Endothelial cell of umbilical vein (primary cell): ENCODE data around the gene CENPS. TPM values are rescaled to one million over a fixed set of nuclear protein-coding genes. Genes with fewer than 3 reads are reported as not detected.

Experiments
- BruUV-seq: library from RNA; stranded (reverse); fragments of 400-500 nt; replicated peaks from 2 replicates; lab custom pipeline; 2021; lab: Mats Ljungman, UMichigan
- CTCF ChIA-PET: fragments of 300-600, 350-600 bp; sonication (Branson Sonifier 250); formaldehyde crosslinking; loops from one replicate; lab custom pipeline; 2021; ENCODE audit warnings: antibody characterized with exemption, inconsistent platforms; lab: Charles Lee
- POLR2A ChIA-PET: fragments of 300-600, 350-600 bp; sonication (Branson Sonifier 250); formaldehyde crosslinking; loops from one replicate; lab custom pipeline; 2021; ENCODE audit warnings: antibody characterized with exemption, inconsistent platforms; lab: Charles Lee
- DNase-seq: peaks from one replicate; pipeline ENCODE4 v3.0.0-alpha.2; 2011; ENCODE audit warnings: low read depth, low spot score
- FAIRE-seq: peaks from 2 replicates; lab custom pipeline; 2011; peaks lifted over from hg19 to GRCh38; lab: Jason Lieb, UNC
- H2AFZ ChIP-seq: 2 replicates; pipeline ENCODE4 v1.6.0; 2012; ENCODE audit warnings: low read depth, low read length, control low read depth, inconsistent platforms
- H3K27ac ChIP-seq: 2 replicates; pipeline ENCODE4 v1.5.1; 2011; ENCODE audit warnings: low read depth, mild to moderate bottlenecking, control low read depth, low read length, moderate library complexity; ENCODE audit not compliant: insufficient read depth
- H3K27me3 ChIP-seq, 2 experiments: 2 replicates each; pipeline versions ENCODE4 v1.6.0 to v1.6.1; 2011; ENCODE audit warnings: low read length in 2 of 2, mixed read lengths in 1 of 2; ENCODE audit not compliant: control insufficient read depth in 2 of 2, insufficient read depth in 2 of 2
- H3K36me3 ChIP-seq, 2 experiments: 2 replicates in 1 of 2; 3 replicates in 1 of 2; pipeline ENCODE4 v1.5.1; 2011; ENCODE audit warnings: low read length in 2 of 2, mild to moderate bottlenecking in 1 of 2, moderate library complexity in 1 of 2; ENCODE audit not compliant: control insufficient read depth in 2 of 2, insufficient read depth in 2 of 2; ENCODE audit errors: extremely low read depth in 1 of 2
- H3K4me1 ChIP-seq: 3 replicates; pipeline ENCODE4 v1.5.1; 2011; ENCODE audit warnings: mild to moderate bottlenecking, low read length; ENCODE audit not compliant: control insufficient read depth, insufficient read depth; ENCODE audit errors: extremely low read depth
- H3K4me2 ChIP-seq: 2 replicates; pipeline ENCODE4 v1.6.1; 2011; ENCODE audit warnings: low read length, control low read depth, mixed read lengths; ENCODE audit not compliant: insufficient read depth
- H3K4me3 ChIP-seq, 3 experiments: fragments of 200-600 bp in 1 of 3; sonication (generic), shearing (Covaris generic) in 1 of 3; replicated peaks in 1 of 3; 2 replicates each; pipeline ENCODE4 v1.5.1; 2011 to 2016; ENCODE audit warnings: control low read depth in 3 of 3, low read length in 3 of 3, mild to moderate bottlenecking in 2 of 3, inconsistent platforms in 1 of 3, low read depth in 1 of 3, moderate library complexity in 1 of 3; ENCODE audit not compliant: insufficient read depth in 1 of 3
- H3K79me2 ChIP-seq: 2 replicates; pipeline ENCODE4 v1.6.0; 2012; ENCODE audit warnings: low read length, inconsistent platforms; ENCODE audit not compliant: control insufficient read depth, insufficient read depth
- H3K9ac ChIP-seq: replicated peaks from 2 replicates; pipeline ENCODE3; 2011; ENCODE audit warnings: low read length, control low read depth; ENCODE audit not compliant: insufficient read depth; ENCODE audit errors: extremely low read depth
- H3K9me1 ChIP-seq: replicated peaks from 3 replicates; pipeline ENCODE4 v1.6.0; 2011; ENCODE audit warnings: mild to moderate bottlenecking, low read length; ENCODE audit not compliant: control insufficient read depth, insufficient read depth; ENCODE audit errors: extremely low read depth
- H3K9me3 ChIP-seq: replicated peaks from 2 replicates; pipeline ENCODE4 v1.5.1; 2012; ENCODE audit warnings: low read length, inconsistent platforms; ENCODE audit not compliant: control insufficient read depth, insufficient read depth
- H4K20me1 ChIP-seq: replicated peaks from 2 replicates; pipeline ENCODE3; 2011; ENCODE audit warnings: mild to moderate bottlenecking, low read length; ENCODE audit not compliant: control insufficient read depth, insufficient read depth; ENCODE audit errors: extremely low read depth
- EZH2 ChIP-seq: IDR thresholded peaks from 2 replicates; pipeline ENCODE4 v1.6.1; 2012; ENCODE audit warnings: borderline replicate concordance, low read depth, mild to moderate bottlenecking, moderate library complexity, low read length, inconsistent platforms; ENCODE audit not compliant: severe bottlenecking
- FOS ChIP-seq: IDR thresholded peaks from 2 replicates; pipeline ENCODE4 v1.6.1; 2011; ENCODE audit warnings: mild to moderate bottlenecking, low read length, moderate library complexity, borderline replicate concordance; ENCODE audit not compliant: insufficient read depth
- GATA2 ChIP-seq: IDR thresholded peaks from 2 replicates; pipeline ENCODE4 v1.7.0; 2011; ENCODE audit warnings: low read depth, mild to moderate bottlenecking, moderate library complexity, mixed read lengths, low read length; ENCODE audit not compliant: insufficient read length, insufficient read depth
- JUN ChIP-seq: IDR thresholded peaks from 2 replicates; pipeline ENCODE4 v1.6.1; 2011; ENCODE audit warnings: borderline replicate concordance, low read depth; ENCODE audit not compliant: insufficient read length, insufficient read depth
- MYC ChIP-seq: IDR thresholded peaks from one replicate; pipeline ENCODE4 v1.6.1; 2011; ENCODE audit warnings: mild to moderate bottlenecking, low read depth, low read length
- POLR2A ChIP-seq: IDR thresholded peaks from 2 replicates; pipeline ENCODE4 v1.6.1; 2012; ENCODE audit warnings: low read depth, mild to moderate bottlenecking, control low read depth, low read length
- POLR2AphosphoS5 ChIP-seq: IDR thresholded peaks from 2 replicates; pipeline ENCODE4 v1.6.1; 2012; ENCODE audit warnings: low read depth, mild to moderate bottlenecking, control low read depth, low read length, moderate library complexity; ENCODE audit not compliant: insufficient read depth
- dilution Hi-C: fragments of 300-500 bp; cut with MboI; formaldehyde crosslinking; loops from one replicate; pipeline ENCODE4 v1.15.0; 2019; ENCODE audit warnings: low sequenced_read_pairs; ENCODE audit not compliant: extremely low pct_ligation_motif_present
- intact Hi-C: fragments of 100-400 bp; cut with micrococcal nuclease; formaldehyde crosslinking; loops from one replicate; pipeline ENCODE4 v1.10.0; 2022
- polyA plus RNA-seq, 4 experiments: library from polyadenylated mRNA; depleted of rRNA in 3 of 4; stranded (reverse) in 3 of 4; unstranded in 1 of 4; fragments of >200 nt; gene quantifications; 2 replicates each; pipeline versions ENCODE4 v1.2.1 to v1.2.3, GENCODE V29; 2011 to 2012; ENCODE audit warnings: missing spikeins in 1 of 4
- total RNA-seq: library from RNA; stranded (reverse); gene quantifications from 2 replicates; pipeline ENCODE4 v1.2.3, GENCODE V29; 2021
- TF ChIP-seq, protein P1 (sequence below): IDR thresholded peaks from 2 replicates; pipeline ENCODE4 v1.6.1; 2011; ENCODE audit not compliant: insufficient read depth, insufficient read length
- TF ChIP-seq, protein P2 (sequence below), 2 donors: IDR thresholded peaks; 1 replicate in 1 of 2; 2 replicates in 1 of 2; pipeline ENCODE4 v1.5.1; 2011; ENCODE audit warnings: low read length in 2 of 2, mild to moderate bottlenecking in 2 of 2, moderate library complexity in 2 of 2, control low read depth in 1 of 2, inconsistent platforms in 1 of 2, low read depth in 1 of 2; ENCODE audit not compliant: insufficient read depth in 1 of 2; ENCODE audit errors: extremely low read depth in 1 of 2

The CENPS gene
- total and polyA plus RNA-seq, 2 donors (not counting 3 experiments of a cell fraction or from before 2014, with no cell fraction given) = 10.2 to 16.2 TPM

DNA sequence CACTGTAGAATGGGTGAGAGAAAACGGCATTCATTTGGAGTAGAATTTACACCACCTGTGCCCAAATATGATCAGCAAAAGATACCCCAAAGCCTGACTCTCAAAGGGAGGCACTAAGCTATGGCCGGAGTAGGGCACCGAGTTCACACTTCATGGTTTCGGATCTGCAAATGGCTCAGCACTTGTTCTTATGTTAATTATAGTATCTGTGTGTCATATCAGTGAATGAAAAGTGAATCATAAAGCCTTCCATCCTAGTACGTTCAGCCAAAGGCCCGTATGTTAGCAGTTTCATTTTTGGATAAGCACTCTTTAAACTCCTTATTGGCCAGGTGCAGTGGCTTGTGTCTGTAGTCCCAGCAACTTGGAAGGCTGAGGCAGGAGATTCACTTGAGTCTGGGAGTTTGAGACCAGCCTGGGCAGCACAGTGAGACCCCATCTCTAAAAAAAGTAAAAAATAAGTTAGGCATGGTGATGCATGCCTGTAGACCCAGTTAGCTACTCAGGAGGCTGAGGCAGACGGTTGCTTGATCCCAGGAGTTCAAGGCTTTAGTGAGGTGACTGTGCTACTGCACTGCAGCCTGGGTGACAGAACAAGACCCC lies 14.7 kb downstream of the CENPS start:
- Histone ChIP-seq H4K20me1 (no peaks in the 10 kb centered on the region), H3K36me3 (no peaks in the 10 kb centered on the region), H3K4me1 (no peaks in the 10 kb centered on the region), H3K9me3 (no peaks in the 10 kb centered on the region), H3K27me3 (no peaks in the 10 kb centered on the region), H3K4me3 (no peak overlapping the region), H2AFZ (no peak overlapping the region), H3K9me1 (no peaks in the 10 kb centered on the region), H3K9ac (no peak overlapping the region), H3K4me2 (no peak overlapping the region), H3K79me2 (no peaks in the 10 kb centered on the region), H3K27ac (no peak overlapping the region)
- TF ChIP-seq POLR2A (no peak), EZH2 (no peak), FOS (no peak), POLR2AphosphoS5 (no peak)
- TF ChIP-seq, protein P1, sequence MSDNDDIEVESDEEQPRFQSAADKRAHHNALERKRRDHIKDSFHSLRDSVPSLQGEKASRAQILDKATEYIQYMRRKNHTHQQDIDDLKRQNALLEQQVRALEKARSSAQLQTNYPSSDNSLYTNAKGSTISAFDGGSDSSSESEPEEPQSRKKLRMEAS = no peak
- dilution Hi-C loops = no loop called here
- POLR2A ChIA-PET = no interaction called here
- CTCF ChIA-PET = interaction anchor here (1.2 to 1.7 kb wide), 2 partner anchors 11 to 15 kb away, joined by 3 to 4 read pairs; partner anchors contain the start of gene CENPS
- DNase-seq (no peak), FAIRE-seq (no peak)
- no TSS peak for BruUV-seq
- intact Hi-C loops = loop anchor here (5.0 kb wide), 1 partner anchor 1002 kb away; no protein-coding TSS in a partner anchor

DNA sequence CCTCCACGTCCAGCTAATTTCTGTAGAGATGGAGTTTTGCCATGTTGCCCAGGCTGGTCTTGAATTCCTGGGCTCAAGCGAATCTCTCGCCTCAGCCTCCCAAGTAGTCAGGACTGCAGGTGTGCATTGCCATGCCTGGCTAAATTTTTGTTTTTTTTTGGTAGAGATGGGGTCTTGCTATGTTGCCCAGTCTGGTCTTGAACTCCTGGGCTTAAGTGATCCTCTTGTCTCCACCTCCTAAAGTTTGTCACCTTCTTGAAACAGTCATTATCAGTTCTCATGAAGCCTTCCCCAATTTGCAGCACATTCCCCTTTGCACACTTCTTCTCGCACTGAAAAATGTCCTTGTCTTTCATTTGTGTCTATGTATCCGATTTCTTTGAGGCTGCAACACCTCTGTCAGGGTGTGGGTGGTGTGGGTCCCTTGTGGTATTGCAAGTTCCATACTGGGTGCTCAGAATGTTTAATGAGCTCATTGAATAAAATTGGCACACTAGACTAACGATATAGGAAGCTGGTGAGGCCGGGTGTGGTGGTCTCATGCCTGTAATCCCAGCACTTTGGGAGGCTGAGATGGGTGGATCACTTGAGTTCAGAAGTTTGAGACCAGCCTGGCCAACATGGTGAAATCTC lies 16.7 kb downstream of the CENPS start:
- CTCF ChIA-PET = interaction anchor here (0.8 to 1.0 kb wide), 2 partner anchors 10 to 16 kb away, joined by 3 read pairs; no protein-coding TSS in a partner anchor
- H3K4me2 ChIP-seq = no peak overlapping the region
- no TSS peak for BruUV-seq
- no peaks in the 10 kb centered on the region for H4K20me1 ChIP-seq
- H3K27me3 ChIP-seq = no peaks in the 10 kb centered on the region
- no peaks in the 10 kb centered on the region for H3K79me2 ChIP-seq
- DNase-seq (no peak), FAIRE-seq (no peak)
- H3K9me3 ChIP-seq = no peaks in the 10 kb centered on the region
- peaks cover 9% of the 10 kb centered on the region for H3K4me1 ChIP-seq
- no peak overlapping the region for H2AFZ ChIP-seq
- no peak overlapping the region for H3K4me3 ChIP-seq
- TF ChIP-seq, protein P2, sequence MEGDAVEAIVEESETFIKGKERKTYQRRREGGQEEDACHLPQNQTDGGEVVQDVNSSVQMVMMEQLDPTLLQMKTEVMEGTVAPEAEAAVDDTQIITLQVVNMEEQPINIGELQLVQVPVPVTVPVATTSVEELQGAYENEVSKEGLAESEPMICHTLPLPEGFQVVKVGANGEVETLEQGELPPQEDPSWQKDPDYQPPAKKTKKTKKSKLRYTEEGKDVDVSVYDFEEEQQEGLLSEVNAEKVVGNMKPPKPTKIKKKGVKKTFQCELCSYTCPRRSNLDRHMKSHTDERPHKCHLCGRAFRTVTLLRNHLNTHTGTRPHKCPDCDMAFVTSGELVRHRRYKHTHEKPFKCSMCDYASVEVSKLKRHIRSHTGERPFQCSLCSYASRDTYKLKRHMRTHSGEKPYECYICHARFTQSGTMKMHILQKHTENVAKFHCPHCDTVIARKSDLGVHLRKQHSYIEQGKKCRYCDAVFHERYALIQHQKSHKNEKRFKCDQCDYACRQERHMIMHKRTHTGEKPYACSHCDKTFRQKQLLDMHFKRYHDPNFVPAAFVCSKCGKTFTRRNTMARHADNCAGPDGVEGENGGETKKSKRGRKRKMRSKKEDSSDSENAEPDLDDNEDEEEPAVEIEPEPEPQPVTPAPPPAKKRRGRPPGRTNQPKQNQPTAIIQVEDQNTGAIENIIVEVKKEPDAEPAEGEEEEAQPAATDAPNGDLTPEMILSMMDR (IDR thresholded peaks at IDR 0.05; ENCODE audit: extremely low read depth in 1 of 2, insufficient read depth in 1 of 2, low read depth in 1 of 2, low read length in 2 of 2) = no peak
- TF ChIP-seq GATA2 (no peak), JUN (no peak), POLR2A (no peak), MYC (no peak), EZH2 (no peak), POLR2AphosphoS5 (no peak), FOS (no peak)
- TF ChIP-seq, protein P1 = no peak
- intact Hi-C loops (loop anchor here (5.0 kb wide), 1 partner anchor 1000 kb away; no protein-coding TSS in a partner anchor), dilution Hi-C loops (no loop called here)
- POLR2A ChIA-PET = no interaction called here
- no peaks in the 10 kb centered on the region for H3K9me1 ChIP-seq
- no peak overlapping the region for H3K9ac ChIP-seq
- no peaks in the 10 kb centered on the region for H3K36me3 ChIP-seq
- H3K27ac ChIP-seq = no peak overlapping the region
